ENCODE results near the gene CARD11.
A peak's percentile ranks its signal among the peaks of the same experiment; 100 is the strongest.

The CARD11 gene

DNA sequence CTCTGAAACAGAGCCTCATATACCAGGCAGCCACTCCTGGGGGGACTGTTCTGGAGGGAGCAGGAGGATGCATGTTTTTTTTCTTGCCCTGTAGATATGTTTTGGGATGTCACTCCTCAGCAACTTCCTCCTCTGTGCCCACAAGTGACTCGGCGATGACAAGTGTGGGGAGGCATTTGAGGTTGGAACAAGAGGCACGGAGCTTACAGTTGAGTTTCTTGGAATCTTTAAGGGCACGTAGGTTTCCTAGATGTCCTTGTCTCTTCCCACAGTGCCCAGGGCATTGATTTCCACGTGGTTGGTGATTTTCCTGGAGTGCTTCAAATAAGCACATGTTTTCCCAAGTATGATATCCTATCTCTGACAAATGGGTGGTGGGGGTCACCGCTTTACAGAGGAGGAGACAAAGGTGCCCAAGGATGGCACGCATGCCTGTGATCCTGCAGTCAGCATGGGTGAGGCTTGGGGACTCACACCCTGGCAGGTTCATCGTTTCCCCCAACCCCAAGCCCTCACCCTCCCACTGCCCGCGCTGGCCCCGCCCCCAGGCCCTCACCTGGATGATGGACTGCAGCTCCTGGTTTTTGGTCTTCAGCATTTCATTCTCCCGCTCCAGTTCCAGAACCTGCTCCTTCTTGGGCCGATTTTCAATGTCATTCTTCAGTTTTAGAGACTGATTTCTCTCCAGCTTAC, 104.3 kb downstream of the CARD11 start:
- peak; percentile 84 for DNase-seq (ENCODE audit: low spot score)

DNA sequence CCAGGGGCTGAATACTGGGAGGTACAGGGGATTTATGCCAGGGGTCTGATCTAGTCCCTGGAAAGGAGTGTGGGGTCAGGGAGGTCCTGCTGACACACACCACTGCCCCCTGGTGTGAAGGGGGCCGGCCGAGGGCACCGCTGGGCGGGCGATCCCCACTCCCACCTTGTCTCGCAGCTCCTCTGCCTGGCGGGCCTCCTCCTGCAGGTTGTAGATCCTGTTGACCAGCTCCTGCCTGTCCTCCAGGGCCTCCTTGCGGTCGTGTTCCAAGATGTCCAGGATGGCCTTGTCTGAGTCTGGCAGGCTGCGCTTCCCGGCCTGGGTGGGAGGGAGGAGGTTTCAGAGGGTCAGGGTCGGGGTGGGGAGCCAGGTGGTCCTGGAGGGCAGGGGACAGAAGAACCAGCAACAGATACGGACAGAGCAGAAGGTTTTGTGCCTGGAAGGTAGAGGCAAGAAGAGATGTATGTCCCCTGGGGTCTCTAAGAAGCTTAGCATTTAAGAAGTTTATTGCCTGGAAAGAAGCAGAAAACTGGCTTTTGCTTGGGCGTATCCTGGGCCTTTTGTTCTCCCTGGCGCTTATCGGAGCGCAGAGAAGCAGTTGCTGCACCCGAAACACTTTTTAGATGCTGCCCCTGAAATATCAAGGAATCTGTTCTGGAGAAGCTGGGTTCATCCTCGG, 105.0 kb downstream of the CARD11 start:
- no peak for DNase-seq (ENCODE audit: low spot score)

- no peak for DNase-seq (ENCODE audit: low spot score)
Observed at GRCh38 chr7:2937701-2938513, 105.8 kb downstream of the CARD11 start.

DNA sequence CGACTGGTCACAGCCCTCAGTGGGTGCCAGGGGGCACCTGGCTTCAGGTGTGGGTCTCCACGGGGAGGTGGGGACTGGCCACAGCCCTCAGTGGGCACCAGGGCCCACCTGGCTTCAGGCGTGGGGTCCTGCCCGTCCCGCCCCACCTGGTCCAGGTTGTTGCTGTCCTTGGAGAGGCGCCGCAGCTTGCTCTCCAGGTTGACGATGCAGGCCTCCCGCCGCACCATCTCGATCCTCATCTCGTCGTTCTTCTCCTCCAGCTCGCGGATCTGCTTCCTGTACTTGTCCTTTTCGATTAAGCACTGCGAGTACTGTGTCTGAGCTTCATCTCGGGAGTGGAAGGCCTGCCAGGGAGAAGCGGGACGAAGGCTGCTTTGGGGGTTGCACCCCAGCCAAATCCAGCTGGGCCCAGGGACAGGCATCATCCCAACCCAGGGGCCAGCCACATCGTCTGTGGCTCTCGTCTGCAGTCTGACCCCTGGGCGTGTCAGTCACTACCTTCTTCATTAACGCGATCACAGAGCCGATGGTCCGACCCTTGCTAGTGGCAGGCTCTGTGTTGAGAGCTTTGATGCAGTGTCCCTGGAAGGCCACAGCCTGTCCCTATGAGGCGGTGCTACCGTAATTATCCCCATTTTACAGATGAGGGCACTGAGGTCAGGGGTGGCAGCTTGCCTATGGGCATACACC, 106.6 kb downstream of the CARD11 start:
- DNase-seq (ENCODE audit: low spot score), result no peak

- no peak for DNase-seq (ENCODE audit: low spot score)
Observed at GRCh38 chr7:2936301-2936700, 107.4 kb downstream of the CARD11 start.

DNA sequence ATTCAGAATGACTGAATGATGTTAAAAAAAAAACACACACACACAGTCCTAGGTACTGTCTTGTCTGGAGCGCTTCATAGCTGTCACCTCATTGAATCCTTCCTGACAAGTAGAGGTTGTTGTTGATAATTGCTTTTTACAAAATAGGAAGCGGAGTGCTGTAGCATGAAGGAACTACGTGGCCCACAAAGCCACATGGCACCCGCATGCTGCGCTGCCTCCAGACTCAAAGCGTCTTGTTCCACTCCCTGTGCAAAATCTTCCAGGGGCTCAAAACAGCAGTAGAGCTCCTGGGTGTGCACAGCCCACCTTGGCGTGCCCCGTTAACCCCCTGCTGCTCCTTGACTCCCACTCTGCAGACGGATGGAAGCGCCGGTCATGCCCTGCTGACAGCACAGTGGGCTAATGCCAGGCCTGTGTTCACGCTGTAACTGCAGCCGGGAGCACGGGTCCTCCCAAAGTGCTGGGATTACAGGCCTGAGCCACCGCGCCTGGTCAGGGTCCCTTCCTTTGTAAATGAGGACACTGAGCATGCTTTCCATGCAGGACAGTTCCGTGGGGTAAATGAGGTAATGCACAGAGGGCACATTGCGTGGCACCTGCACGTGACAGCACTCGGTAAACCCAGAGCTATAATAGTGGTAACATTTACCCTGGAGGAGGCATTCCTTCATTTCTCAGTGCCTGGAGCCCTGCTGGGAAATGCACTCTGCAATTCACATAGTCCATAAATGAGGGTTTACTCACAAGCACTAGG, 108.5 kb downstream of the CARD11 start:
- no peak for DNase-seq (ENCODE audit: low spot score)

DNA sequence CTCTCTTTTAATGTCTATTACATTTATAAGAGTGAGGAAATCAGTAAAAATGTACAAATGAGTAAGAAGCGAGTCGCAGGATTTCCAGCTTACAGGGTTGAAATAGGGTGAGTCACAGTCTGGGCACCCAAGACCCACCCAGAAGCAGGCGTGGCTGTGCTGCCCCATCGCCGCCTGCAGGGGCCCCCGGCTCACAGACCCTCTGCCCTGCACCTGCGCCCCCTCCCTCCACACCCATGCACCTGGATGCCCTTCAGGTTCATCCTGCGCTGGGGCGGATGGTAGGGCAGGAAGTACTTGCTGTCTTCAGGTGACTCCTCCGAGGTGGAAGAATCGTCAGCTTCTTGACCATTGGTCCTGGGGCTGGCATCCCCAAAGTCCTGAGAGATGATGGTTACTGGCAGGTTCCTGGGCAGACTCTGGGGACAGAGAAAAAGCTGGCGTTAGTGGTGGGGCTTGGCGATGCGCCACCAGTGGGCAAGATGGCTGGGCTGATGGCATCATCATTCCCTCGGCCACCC, 109.4 kb downstream of the CARD11 start:
- peak; percentile 93 for DNase-seq (ENCODE audit: low spot score)

DNA sequence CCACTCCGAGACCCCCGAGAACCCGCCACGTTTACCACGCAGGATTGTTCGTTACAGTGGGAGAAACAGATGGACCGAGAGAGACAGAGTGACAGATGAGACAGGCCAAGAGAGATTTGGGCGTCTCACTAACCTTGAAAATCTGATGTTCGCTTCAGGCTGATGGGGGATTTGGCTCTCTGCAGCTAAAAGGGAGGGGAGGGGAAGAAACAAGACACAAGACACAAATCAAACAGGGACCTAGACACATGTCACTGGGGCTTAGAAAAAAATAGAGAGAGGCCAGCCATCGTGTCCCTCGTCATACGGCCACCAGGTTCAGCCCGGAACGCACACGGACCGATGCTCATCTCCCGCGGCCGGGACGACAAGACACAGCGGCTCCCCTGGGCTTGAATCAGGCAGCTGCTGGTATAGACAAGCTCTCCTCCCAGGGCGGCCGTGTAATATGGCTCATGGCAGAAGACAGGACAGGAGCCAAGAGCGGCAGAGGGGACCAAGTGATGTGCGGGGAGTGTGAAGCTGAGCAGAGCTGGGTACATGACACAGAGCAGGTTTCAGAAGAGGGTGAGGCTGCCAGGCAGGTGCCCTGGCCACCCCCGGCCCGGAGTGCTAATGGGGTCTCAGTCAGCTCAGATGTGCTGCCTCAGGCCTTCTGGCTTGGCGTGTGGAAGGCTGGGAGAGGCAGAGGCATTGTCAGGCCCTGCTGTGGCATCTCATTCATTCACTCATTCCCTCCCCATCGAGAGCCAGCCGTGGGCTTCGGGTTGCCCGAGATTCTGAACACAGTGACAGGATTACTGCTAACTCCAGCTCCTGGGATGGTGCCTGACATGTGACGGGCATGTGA, 111.0 kb downstream of the CARD11 start:
- DNase-seq (ENCODE audit: low spot score), result no peak

DNA sequence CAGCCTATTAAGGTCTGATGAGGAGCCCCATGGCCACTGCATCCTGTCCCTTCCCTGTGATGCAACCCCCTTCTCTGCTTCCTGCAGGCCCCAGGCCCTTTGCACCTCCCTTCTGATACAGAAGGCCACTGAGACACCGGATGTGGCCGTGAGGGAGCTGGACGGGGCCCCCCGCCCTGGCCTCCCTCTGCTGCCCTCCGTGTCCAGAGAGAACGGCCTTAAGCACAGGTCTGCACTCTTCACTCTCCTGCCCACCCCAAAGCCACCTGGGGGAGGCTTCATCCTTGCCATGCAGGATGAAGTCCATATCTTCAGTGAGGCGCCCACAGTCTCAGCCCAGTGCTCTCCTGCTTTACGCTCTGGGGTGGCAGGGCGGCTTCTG, 112.6 kb downstream of the CARD11 start:
- no peak for DNase-seq (ENCODE audit: low spot score)

- DNase-seq (ENCODE audit: low spot score), result no peak
Observed at GRCh38 chr7:2930310-2931033, 113.2 kb downstream of the CARD11 start.

GRCh38 chr7:2929321-2930201, 114.1 kb downstream of the CARD11 start:
- DNase-seq (ENCODE audit: low spot score), result no peak

DNA sequence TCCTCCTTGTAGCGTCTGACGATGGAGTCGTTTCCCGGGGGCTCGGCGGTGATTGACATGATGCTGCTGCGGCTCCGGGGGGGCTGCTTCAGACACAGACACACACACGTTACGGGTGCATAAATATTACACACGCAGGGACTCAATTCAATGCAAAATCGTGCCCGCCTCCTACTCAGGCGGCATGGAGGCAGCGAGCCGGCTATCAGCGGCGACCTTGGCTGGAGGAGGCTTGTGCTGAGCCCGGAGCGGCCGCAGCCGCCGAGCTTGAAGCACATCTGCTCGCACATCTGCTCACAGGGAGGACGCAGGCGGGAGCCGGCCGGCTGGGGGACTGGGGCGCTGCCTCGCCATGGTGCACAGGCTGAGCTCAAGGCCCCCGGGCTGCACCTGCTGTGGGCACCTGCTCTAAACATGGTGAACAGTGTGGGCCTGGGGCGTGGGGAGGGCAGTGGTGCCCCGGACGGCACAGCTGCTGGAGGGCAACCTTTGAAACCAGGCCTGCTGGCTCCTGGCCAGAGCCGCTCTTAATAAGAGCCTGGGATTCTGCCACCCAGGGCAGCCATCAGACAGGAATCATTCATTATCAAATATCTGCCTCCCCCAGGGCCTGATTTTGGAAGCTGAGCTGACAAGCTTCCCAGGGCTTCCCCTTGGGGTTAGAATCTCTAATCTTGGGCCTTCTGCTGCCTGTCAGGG, 114.9 kb downstream of the CARD11 start:
- DNase-seq (ENCODE audit: low spot score), result no peak

DNA sequence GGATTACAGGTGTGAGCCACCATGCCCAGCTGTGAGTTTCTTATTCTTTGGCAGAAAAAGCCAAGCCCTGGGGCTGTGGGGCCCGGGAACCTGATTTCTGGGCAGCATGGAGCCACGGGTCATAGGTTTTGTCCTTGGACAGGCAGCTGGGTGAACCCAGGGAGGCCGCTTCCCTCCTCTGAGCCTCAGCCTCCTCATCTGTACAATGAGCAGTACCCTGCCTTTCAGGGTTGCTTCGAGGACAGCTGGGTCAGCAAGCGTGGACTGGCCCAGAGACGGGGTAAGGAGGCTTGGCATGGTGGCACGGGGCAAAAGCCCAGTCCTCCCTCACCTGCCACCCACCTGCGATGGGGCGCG, 115.4 kb downstream of the CARD11 start:
- no peak for DNase-seq (ENCODE audit: low spot score)

GRCh38 chr7:2927592-2927991, 116.1 kb downstream of the CARD11 start:
- no peak for DNase-seq (ENCODE audit: low spot score)

DNA sequence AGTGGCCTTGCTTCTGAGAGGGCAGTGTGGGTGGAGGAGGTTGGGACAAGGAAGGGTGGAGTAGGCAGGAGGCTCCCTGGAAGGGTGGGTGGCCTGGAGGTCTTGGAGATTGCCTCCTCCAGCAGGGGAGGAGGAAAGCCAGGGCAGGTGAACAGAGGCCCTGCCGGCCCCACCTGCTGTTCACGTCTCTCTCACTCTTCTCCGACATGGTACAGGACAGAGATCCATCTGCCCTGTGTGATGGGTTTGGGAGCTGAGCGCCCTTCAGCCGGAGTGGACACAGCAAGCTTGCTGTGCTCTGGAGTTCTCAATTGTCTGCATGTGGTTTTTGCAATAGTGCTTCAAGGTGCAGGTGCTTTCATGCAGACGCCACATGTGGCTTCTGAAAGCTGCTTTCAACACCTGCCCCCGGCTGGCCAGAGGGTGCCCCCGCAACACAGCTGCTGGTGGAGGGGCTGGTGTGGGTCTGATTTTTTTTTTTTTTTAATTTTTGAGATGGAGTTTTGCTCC, 116.7 kb downstream of the CARD11 start:
- DNase-seq (ENCODE audit: low spot score), result no peak

GRCh38 chr7:2926120-2926895, 117.4 kb downstream of the CARD11 start:
- DNase-seq (ENCODE audit: low spot score), result no peak
